ENCODE measurements around the gene NID2.

Gene NID2

GRCh38 chr14:52025310-52025709 is 43.5 kb downstream of the NID2 start:
- no peak for DNase-seq

DNA sequence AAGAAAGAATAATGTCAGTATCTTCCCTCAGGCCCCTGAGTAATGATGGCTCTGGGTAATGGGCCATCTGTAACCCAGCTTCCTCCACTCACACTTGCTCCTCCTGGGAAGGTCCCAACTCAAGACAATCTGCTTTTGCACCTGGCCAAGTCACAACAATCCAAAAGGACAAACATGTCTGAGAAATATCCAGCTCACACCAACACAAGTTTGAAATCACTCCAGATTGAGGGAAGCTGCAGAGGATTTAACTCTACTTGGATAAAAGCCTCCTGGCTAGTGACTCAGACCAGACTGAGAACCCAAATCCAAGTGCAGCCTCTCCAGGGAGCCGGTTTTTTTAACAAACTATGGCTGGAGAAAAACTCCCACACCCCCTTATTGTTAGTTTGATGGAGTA is 45.3 kb downstream of the NID2 start:
- DNase-seq = no peak

GRCh38 chr14:52021957-52022600 is 46.8 kb downstream of the NID2 start:
- no peak for DNase-seq

- DNase-seq = no peak
These were observed 47.8 kb downstream of the NID2 start for GRCh38 chr14:52020866-52021717.

DNA sequence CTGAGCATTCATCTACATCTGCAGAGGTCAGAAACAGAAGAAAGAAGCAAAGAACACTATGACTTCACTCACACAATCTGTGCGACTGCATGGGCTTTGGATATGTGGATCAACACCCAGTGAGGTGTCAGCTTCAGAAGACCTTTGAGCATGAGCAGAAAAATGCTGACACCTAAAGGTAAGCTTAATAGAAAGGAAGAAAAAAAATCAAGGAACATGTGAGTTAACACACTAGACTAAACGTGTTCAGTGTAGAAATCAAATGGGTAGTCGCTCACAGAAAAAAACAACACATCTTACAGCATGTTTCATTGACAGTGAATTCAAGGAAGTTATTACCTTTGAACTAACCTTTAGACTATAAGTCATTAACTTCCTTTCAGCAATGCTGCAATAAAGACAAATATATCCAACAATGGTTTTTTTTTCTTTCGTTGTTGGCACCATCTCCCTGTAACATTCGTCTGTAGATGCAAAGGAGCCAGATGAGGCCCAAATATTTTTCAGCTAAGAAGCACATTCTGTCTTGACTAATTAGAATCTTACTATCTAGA is 48.6 kb downstream of the NID2 start:
- DNase-seq = no peak

DNA sequence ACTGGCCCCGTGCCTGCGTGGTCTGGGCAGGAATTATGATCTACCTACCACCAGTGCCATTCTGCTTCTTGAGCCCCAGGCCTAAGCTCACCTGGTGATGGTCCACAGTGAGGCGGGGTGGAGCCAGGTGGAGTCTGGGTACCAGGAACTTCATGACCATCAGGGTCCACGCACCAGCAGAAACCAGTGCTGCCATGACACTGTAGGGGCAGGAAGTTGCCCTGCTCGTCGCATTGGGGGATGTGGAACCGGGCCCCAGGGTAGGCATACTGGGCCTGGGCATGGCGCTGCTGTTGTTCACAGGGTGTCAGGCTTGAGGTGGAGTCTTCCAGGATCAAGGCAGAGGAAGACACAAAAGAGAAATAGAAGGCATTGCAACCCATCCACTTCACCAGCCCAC is 49.9 kb downstream of the NID2 start:
- DNase-seq = no peak

GRCh38 chr14:52018252-52018651 is 50.6 kb downstream of the NID2 start:
- no peak for DNase-seq

DNA sequence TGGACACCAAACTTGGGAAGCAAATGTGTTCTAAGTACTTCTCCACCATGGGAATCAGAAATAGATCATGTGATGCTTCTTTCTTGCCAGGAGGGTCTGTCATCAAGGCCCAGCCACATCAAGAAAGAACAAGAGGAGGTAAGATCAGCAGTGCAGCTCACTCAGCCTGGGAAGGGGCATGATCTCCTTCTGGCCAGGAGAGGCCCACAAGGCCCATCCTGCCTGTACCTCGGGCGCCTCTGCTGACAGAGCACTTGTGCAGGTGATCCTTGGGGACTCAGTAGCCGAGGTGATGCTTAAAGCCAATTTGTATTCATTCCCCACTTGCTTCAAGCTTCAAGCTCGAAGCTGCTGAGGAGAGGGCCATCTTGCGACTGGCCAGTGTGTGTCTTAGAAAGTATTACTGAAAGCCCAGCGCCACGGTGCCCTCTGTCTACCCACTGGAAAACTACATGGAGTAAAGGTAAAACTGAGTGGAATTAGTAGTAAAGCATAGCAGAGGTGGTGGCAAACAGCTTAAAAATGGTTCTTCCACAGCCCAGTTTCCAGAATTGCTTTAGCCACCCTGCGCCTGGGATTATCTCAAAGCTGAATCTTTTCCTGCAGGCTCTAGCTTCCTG is 53.3 kb downstream of the NID2 start:
- DNase-seq = no peak

DNA sequence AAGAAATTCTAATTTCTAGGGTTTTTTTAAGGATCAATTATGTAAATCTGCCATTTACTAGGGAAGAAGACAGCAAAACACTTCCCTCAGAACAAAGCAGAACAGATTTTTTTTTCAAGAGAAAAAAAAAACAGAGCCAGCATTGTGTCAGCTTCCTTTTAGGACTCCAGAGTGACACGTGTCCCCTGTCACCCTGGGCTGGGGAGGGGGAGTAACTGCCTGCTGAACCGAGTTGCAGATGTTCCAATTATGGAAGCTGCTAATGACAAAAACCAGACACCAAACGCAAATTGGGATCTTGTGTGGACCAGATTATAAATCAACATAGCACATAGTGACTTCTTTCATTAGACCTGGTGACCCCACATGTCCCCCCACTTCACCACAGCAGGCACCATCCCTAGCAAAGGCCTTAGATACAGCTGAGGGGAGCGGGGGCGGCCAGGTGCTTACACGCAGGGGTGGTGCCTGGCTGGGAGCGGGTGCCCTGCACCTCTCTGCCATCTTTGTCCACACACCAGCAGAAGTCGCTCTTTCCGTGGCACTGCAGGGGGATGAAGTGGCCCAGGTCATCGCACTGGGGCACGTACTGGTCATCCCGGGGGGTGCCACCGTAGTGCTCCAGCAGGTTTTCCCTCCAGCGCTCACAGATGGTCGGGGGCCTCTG is 54.1 kb downstream of the NID2 start:
- no peak for DNase-seq

GRCh38 chr14:52013984-52014600 is 54.8 kb downstream of the NID2 start:
- DNase-seq = no peak

DNA sequence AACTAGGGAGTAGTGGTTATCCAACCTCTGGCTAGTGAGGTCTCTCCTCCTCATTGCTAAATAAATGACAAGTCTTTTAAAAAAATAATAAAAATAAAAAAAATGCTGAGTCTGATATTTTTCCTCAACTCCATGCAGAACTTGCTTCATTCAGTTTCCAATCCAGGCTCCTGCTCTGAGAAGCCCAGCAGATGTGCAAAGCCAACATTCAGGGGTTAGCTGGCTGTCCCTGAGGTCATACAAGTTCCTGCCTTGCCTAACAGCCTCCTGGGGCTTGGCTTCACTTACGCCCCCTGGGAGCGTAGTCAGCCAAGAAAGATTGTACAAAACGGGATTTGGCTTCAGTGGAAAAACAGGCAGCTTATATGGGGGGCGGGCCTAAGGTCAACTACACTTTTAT is 56.2 kb downstream of the NID2 start:
- no peak for DNase-seq

DNA sequence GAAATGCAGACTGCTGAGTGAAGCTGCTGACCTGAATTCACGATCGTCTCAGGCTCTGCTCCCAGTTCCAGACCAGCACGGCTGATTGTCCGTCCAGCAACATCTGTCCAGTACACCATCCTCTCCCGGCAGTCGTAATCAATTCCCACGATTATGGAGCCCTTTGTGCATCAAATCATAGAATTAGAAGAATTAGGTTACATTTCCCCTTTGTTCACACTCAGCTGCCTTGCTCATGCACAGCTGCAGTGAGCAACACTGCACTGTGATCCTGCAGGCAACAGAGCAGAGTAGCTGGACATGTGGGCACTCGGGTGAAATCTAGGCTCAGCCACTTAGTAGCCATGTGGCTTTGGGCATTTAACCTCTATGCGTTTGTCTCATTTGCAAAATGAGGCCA is 57.3 kb downstream of the NID2 start:
- DNase-seq = no peak

DNA sequence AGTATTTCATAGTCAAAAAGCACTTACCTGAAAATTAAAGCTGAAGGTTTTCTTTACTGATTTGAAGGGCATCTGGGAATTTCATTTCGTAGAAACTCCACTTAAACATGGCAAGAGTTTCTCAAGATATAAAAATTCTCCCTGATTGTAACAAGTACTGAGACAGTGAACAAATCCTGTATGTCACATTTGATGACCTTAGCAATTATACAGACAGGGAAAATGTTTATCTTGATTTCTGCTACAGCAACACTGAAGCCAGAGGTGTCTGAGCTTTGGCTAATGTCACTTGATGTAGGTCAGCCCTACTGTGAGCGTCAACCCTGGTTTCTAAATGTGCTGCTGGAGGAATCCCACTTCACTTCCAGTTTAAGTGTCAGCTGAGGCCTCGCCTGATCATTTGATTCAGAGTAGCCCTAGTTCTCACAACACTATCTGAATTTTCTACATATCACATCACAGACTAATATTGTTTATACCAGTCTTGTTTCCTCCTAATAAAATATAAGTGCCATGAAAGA is 58.6 kb downstream of the NID2 start:
- DNase-seq = no peak

GRCh38 chr14:52008136-52008535 is 60.7 kb downstream of the NID2 start:
- no peak for DNase-seq

GRCh38 chr14:52007637-52008036 is 61.2 kb downstream of the NID2 start:
- DNase-seq = no peak

GRCh38 chr14:52007211-52007610 is 61.6 kb downstream of the NID2 start:
- no peak for DNase-seq

DNA sequence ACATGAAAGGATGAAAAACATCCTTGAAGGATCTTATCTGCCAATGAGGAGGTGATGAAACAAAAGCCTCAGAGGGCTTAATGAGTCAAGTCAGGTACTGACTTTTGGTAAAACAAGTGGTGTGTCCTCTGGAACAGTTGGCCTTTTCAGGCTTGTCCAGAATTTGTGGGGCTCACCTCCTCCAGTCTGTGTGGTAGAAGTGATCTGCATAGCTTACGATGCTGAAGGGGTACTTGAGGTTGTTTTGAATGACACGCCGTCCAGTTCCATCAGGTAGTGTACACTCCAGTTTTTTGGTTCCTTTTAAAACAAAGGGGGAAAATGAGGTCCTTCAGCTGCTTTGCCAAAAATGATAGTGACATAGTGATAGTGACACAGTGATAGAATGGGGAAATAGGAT is 62.5 kb downstream of the NID2 start:
- DNase-seq = no peak

GRCh38 chr14:52005625-52006024 is 63.2 kb downstream of the NID2 start:
- no peak for DNase-seq

DNA sequence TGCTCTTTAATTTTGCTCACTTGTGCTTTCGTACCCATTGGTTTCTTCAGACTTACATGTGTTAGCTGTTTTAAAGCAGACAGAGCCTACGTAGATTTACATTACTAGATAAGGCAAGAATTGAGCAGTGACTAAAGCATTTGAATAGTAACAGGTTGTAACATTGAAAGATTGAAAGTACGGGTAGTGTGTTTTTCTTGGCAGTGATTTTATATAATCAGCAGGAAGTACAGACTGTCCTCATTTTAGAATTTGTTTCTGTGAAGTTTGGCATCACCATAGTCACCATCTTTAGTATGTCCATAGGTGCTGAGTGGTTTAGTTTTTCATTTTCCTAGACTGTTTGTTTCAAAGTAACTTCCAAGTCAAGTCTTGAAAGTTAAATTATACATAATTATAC is 65.5 kb downstream of the NID2 start:
- DNase-seq = no peak

GRCh38 chr14:52002542-52002941 is 66.3 kb downstream of the NID2 start:
- DNase-seq = no peak

DNA sequence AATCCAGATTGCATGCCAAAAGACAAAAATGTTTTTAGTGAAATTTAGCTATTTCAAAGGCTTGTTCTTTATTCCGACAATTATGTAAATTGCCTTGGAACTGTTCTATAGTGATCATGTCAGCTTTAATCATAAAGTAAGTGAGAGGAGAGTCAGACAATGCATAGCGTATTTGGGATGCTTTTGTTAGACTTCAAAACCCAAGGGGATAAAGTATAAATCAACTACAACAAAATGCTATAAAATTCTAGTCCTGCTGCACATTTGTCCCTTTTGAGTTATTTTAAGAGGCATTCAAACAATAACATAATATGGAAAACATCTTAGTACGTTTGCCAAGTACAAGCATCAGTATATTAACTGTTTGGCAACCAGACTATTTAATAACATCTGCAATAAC is 68.2 kb downstream of the NID2 start:
- no peak for DNase-seq

- no peak for DNase-seq
These were observed 68.8 kb downstream of the NID2 start for GRCh38 chr14:52000019-52000582.
